ENCODE results near the gene PER2. TPM values are rescaled to one million over a fixed set of nuclear protein-coding genes. Genes with fewer than 3 reads are reported as not detected.

Gene PER2
- total and polyA plus RNA-seq, 5 experiments from 2014 or later = 4.0 to 11.1 (median 6.5) TPM

Other genes with a start within 250 kb of the PER2 start
- 10 to 100 TPM; 31.0 to 31.2 TPM for gene SCLY, start 227.6 kb downstream of the PER2 start, total RNA-seq
- 10 to 100 TPM; 10.8 to 17.1 (median 10.9) TPM for gene SCLY, start 227.6 kb downstream of the PER2 start, polyA plus RNA-seq
- gene ESPNL, start 188.3 kb downstream of the PER2 start, total RNA-seq = under 1 TPM; 0.16 to 0.34 TPM
- gene ESPNL, start 188.3 kb downstream of the PER2 start, polyA plus RNA-seq = not detected
- gene KLHL30, start 149.9 kb downstream of the PER2 start, total RNA-seq = not detected
- not detected for gene KLHL30, start 149.9 kb downstream of the PER2 start, polyA plus RNA-seq
- not detected for gene ERFE, start 129.6 kb downstream of the PER2 start, total RNA-seq
- gene ERFE, start 129.6 kb downstream of the PER2 start, polyA plus RNA-seq = not detected
- gene ILKAP, start 84.9 kb downstream of the PER2 start, total RNA-seq = 100 to 1,000 TPM in 1 of 2 experiments, 10 to 100 TPM in 1; 83.5 to 100 TPM
- 10 to 100 TPM; 39.1 to 42.1 (median 40.6) TPM for gene ILKAP, start 84.9 kb downstream of the PER2 start, polyA plus RNA-seq
- 1 to 10 TPM; 1.7 to 2.0 TPM for gene HES6, start 48.6 kb downstream of the PER2 start, total RNA-seq
- 1 to 10 TPM in 1 of 3 donors, under 1 TPM in 1, not detected in 1; 0.33 to 2.0 TPM for gene HES6, start 48.6 kb downstream of the PER2 start, polyA plus RNA-seq
- gene TRAF3IP1, start 31.9 kb upstream of the PER2 start, total RNA-seq = 1 to 10 TPM; 8.3 to 9.8 TPM
- gene TRAF3IP1, start 31.9 kb upstream of the PER2 start, polyA plus RNA-seq = 1 to 10 TPM; 4.8 to 6.7 (median 5.0) TPM
- gene ASB1, start 138.3 kb upstream of the PER2 start, total RNA-seq = 10 to 100 TPM; 53.3 TPM
- 10 to 100 TPM; 23.3 to 35.7 (median 26.1) TPM for gene ASB1, start 138.3 kb upstream of the PER2 start, polyA plus RNA-seq

All from naive thymus-derived CD8-positive, alpha-beta T cell (primary cell).